GM13977 (cell line): ENCODE measurements around the gene USF1.

Source experiments
- DNase-seq: peaks from one replicate; pipeline ENCODE4 v3.0.0; 2012; ENCODE audit warnings: low spot score
- CTCF ChIP-seq: IDR thresholded peaks from 2 replicates; pipeline ENCODE4 v1.5.1; 2012; ENCODE audit warnings: mild to moderate bottlenecking, control low read depth; ENCODE audit not compliant: insufficient read depth; ENCODE audit errors: extremely low read depth, missing control alignments
- in situ Hi-C: fragments of 300-500 bp; cut with MboI; formaldehyde crosslinking; loops from one replicate; pipeline ENCODE4 v1.12.0; 2022; ENCODE audit warnings: low sequenced_read_pairs, low pct_unique_long_range_greater_than_20kb, mixed read lengths, inconsistent platforms; ENCODE audit not compliant: unreplicated experiment

USF1 gene

GRCh38 chr1:161090617-161091016 lies 44.8 kb upstream of the USF1 start:
- TF ChIP-seq CTCF, result no peak
- in situ Hi-C loops, result no loop called here
- no peak for DNase-seq

- TF ChIP-seq CTCF, result no peak
- DNase-seq, result no peak
- in situ Hi-C loops, result no loop called here
Measured at GRCh38 chr1:161089938-161090337, 44.2 kb upstream of the USF1 start.

- in situ Hi-C loops, result no loop called here
- TF ChIP-seq CTCF, result no peak
- no peak for DNase-seq
Measured at GRCh38 chr1:161089251-161089924, 43.6 kb upstream of the USF1 start, which contains the start of gene NECTIN4. Gene NECTIN4 (minus strand): TSS chr1:161089558. CDS start chr1:161089296, 262 bp downstream.

GRCh38 chr1:161088587-161089110 lies 42.9 kb upstream of the USF1 start:
- TF ChIP-seq CTCF, result no peak
- in situ Hi-C loops, result no loop called here
- no peak for DNase-seq

- in situ Hi-C loops, result no loop called here
- no peak for TF ChIP-seq CTCF
- no peak for DNase-seq
Measured at GRCh38 chr1:161086457-161086856, 40.7 kb upstream of the USF1 start.

GRCh38 chr1:161085165-161085564 lies 39.4 kb upstream of the USF1 start:
- in situ Hi-C loops, result no loop called here
- TF ChIP-seq CTCF, result no peak
- DNase-seq, result no peak

- no peak for TF ChIP-seq CTCF
- in situ Hi-C loops, result no loop called here
- no peak for DNase-seq
Measured at GRCh38 chr1:161084597-161084988, 38.8 kb upstream of the USF1 start.
